HTERT RPE-1 (cell line): ENCODE data around the gene NAGPA.

ENCODE experiments used
- in situ Hi-C: fragments of 300-500 bp; cut with MboI; formaldehyde crosslinking; loops from 4 replicates; pipeline ENCODE4 v1.14.3; 2020; ENCODE audit warnings: low sequenced_read_pairs

Gene NAGPA

DNA sequence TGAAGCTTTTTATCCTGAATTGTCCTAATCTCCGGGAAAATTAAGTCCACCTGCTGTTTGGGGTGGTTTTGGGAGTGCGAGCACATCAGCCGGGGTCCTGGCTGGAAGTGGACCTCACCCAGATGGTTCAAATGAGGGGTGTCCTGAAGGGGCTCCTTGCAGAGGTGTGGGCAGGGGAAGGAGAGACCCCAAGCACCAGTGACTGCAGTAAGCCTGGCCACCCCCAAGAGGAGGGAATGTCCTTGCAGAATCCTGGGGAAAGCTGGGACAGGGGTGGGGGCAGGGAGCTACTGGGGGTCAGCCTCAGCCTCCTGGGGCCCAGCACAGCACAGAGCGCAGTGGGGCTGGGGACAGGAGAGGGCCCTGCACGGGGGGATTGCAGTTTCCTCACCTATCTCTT, 29.4 kb downstream of the NAGPA start:
- in situ Hi-C loops, result no loop called here

DNA sequence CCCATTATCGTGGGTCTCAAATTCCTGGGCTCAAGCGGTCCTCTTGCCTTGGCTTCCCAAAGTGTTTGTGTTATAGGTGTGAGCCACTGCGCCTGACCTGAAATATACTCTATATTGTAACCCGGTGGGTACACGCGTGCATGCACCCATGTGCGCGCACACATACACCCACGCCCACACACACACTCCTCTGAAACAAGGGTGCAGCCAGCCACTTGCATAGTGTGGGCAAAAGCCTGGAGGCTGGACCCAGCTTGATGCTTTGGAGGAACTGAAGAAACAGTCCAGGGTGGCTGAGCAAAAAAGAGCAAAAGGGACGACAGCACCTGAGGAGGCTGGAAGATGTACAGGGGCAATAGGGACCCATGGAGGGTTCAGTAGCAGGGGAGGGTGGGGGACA, 29.9 kb downstream of the NAGPA start:
- in situ Hi-C loops, result no loop called here

- in situ Hi-C loops, result no loop called here
These were observed 30.5 kb downstream of the NAGPA start for GRCh38 chr16:5003211-5003610.

GRCh38 chr16:5002699-5003143, 31.0 kb downstream of the NAGPA start:
- in situ Hi-C loops, result no loop called here

DNA sequence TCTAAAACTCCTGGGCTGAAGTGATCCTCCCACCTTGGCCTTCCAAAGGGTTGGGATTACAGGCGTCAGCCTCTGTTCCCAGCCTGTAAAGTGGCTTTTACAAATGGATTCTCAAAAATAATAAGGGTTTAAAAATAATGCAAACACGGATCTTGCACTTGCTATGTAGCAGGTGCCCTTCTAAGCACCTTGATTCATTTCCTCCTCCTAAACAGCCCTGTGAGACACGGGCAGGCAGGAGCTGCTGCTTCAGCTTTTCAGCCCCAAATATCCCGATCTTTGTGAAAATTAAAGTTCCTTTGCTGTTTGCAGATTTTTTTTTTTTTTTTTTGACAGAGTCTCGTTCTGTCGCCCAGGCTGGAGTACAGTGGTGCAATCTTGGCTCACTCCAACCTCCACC, 31.7 kb downstream of the NAGPA start:
- in situ Hi-C loops, result no loop called here

DNA sequence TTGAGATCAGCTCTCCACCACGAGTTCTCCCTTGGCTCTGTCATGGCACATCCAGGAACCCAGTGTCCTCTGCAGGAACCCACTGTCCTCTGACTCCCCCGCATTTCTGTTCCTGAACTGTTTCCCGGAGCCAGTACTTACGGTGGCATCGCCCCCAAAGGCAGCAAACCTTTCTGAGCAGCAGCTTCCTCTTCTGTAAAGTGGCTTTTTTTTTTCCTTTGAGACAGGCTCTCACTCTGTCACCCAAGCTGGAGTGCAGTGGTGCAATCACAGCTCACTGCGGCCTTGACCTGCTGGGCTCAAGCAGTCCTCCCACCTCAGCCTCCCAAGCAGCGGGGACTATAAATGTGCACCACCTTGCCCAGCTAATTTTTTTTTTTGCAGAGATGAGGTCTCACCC, 32.2 kb downstream of the NAGPA start:
- in situ Hi-C loops, result no loop called here

DNA sequence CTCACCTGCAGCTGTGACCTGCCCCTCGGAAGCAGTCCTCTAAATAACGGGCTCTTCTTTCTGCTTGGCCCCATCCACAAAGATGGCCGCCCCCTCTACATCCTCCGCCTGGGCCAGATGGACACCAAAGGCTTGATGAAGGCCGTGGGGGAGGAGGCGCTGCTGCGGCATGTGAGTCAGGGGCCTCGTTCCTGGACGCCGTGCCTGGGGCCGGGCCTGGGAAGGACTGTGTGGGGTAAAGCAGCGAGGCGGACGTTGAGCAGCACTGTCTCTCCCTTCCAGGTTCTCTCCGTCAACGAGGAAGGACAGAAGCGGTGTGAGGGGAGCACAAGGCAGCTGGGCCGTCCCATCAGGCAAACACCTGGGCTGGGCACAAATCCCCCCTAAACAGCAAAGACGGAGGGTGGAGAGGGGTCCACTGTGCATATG, 33.1 kb downstream of the NAGPA start:
- in situ Hi-C loops, result no loop called here

DNA sequence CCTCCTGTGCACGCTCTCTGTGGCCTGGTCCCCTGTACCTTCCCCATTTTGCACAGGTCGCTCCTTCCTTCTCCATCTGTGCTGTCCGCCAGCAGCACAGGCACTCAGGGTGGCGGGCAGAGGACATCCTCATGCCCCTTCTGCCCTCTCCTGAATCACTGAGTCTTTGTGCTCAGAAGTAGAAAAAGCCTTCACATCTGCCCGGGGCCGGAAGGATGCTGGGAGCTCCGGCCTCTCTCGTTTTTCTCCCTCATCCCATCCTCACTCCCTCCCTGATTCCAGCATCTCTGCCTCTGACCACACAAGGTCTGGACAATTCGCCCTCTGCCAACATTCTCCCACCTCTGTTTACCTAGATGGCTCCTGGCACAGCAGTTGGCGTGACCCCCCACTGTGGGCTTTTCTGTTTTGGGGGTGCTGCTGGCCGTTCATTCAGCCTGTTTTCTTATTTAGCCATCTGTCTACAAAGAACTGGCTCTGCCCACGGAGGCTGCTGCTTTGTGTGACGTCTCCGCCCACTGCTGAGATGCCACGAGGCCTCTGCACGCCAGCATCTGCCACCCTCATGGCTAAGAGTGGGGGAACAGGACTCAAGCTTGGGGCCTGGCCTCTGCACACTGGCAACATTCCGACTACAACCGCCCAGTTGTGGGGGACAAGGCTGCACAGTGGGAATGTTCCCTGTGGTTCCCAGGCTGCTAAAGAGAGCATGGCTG, 38.9 kb downstream of the NAGPA start:
- in situ Hi-C loops, result no loop called here

GRCh38 chr16:4991754-4992153, 42.0 kb downstream of the NAGPA start:
- in situ Hi-C loops, result no loop called here

DNA sequence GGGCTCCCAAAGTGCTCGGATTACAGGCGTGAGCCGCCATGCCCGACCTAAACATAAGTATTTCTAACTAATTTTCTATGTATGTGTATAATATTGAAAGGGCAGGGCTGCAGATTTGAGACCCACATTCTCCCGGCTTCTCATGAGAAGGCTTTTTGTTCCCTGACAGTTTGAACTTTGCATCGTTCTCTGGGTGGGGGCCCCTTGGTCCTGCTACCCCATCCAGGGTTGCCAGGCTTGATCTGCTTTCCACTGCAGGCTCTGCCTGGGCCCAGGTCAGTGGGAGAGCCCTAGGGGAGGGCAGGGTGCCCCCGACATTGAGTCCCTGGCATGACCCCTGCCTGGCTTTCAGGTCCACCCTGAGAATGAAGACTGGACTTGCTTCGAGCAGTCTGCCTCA, 43.3 kb downstream of the NAGPA start:
- in situ Hi-C loops, result no loop called here

- in situ Hi-C loops, result no loop called here
These were observed 44.2 kb downstream of the NAGPA start for GRCh38 chr16:4989391-4990006.

DNA sequence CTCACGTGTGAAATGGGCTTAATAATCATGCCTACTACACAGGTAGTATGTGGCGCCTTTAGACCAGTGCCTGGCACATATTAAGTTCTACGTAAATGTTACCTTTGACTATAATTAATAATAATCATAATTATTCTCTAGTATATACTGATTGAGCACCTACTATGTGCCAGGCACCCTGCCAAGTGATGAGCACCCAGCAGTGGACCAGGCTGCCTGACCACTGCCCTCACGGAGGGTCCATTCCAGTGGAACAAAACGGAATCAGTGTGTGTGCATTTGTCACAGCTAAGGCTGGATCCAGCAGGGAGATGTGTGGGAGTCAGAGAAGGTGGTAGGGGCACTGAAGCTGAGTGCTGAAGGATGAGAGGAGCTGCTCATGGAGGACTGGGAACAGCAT, 45.1 kb downstream of the NAGPA start:
- in situ Hi-C loops, result no loop called here

- in situ Hi-C loops, result no loop called here
These were observed 46.0 kb downstream of the NAGPA start for GRCh38 chr16:4987580-4988374.

- in situ Hi-C loops, result no loop called here
These were observed 46.5 kb downstream of the NAGPA start for GRCh38 chr16:4987250-4987579.

- in situ Hi-C loops, result no loop called here
These were observed 49.4 kb downstream of the NAGPA start for GRCh38 chr16:4984174-4984990.

DNA sequence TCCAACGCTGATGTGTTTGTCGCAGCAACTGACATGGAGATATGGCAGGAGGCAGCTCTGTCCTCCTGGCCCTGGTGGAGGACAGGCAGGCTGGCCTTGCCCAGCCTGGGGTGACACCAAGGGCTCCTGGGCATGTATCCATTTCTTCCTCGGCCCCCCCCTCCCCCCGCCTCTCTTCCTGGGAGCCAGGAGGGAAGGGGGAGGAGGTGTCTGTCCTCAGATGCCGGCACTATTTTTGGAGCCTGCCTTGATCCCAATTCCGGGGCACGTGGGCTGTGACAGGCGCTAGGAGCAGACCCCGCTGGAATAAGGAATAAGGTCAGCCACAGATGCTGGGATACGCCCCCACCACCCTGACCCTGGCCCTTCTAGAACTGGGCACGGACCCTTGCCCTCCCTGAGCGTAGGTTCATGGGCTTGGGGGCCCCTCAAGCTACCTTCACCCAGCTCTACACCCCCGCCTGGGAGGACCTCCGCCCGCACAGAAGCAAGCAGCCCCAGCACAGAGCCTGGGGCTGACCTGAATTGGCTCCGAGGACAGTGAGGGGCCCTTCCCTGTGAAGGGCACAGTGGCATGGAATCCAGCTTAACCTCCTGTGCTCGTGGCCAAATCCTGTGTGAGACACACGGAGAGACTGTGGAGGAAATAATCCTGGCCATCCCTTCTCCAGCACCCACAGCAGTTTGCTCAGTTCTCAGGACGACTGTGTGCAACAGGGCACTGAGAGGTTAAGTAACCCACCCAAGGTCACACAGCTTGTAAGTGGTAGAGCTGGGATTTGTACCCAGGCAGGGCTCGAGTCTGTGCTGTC, 51.5 kb downstream of the NAGPA start:
- in situ Hi-C loops, result no loop called here

DNA sequence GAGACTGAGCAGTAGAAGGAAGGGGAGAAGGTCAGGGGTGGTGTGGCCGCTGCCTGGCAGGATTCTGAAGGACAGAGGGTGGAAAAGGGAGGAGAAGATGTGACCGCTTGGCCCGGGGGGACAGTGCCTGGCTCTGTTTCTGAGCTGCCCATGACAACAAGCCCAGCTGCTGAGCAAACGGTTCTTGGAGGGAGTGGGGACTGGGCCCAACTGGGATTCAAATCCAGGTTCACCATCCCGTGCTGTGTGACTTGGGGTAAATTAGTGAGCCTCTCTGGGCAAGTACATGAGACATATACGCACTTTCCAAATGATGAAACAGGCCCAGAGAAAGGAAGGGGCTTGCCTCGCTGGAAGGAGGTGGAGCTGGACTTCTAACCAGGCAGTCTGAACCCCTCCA, 52.3 kb downstream of the NAGPA start:
- in situ Hi-C loops, result no loop called here

GRCh38 chr16:4980691-4981090, 53.0 kb downstream of the NAGPA start:
- in situ Hi-C loops, result no loop called here

GRCh38 chr16:4979736-4980660, 53.7 kb downstream of the NAGPA start:
- in situ Hi-C loops, result no loop called here
